GM19023 (cell line): Measurements from ENCODE around the gene COL15A1.

Experiments
- ATAC-seq: cut with Tn5 transposase; IDR thresholded peaks from one replicate; pipeline ENCODE4 v1.9.1; 2021; ENCODE audit warnings: mild to moderate bottlenecking, moderate library complexity; ENCODE audit not compliant: unreplicated experiment

COL15A1 gene

DNA sequence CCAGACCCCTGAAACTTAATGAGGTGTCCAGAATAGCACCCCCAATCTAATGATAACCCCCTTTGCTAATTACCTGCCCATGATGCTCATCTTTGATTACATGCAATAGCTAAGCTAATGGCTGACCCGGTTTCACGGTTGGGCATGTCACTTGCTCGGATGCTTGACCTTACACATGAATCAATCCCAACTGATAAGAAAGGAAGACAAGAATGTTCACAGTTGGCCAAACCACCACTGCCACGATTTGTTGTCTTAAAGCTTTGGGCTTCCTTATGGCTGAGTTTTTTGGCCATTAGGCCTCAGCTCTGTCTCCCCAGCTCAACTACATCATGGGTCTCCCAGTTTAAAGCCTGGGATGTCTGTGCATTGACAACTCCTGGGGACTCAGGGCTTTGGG, 108.1 kb downstream of the COL15A1 start:
- no peak for ATAC-seq

DNA sequence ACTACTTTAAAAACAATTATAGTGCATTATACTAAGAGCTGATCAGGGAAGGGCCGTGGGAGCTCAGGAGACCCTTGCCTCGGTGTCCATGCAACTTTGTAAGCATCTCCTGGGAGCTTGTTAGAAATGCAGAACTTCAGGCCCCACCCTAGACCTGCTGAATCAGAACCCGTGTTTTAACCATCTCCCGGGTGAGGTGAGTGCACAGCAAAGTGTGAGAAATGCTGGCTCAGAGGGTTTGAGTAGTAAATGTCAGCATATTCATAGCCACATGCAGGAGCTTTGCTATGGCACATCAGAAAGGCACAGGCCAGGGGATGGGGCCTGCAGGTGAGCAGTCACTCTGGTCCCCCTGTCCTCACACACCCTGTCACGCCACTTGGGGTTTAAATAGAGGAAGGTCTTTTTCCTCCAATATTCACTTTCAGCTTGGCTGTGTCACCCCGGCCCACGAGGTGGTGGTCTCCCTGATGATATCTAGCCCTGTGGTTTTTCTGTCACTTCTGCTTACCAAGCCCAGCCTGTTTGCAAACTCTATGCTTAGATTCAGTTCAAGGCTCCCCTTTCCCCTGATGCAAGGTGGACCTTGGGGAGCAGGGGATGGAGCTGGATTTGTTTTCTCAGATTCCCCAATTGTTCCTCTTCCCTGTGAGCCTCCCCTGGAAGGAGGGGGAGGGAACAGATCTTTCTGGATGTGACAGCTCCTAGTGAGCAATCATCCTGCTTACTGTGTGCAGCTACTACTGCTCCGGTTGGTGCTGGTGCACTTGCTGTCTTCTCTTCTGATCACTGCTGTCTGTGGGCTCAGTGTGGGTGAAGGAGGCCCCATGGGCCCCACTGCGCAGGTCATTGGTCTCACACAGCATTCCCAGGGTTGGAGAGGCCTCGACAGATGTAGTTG, 109.4 kb downstream of the COL15A1 start:
- ATAC-seq: no peak

DNA sequence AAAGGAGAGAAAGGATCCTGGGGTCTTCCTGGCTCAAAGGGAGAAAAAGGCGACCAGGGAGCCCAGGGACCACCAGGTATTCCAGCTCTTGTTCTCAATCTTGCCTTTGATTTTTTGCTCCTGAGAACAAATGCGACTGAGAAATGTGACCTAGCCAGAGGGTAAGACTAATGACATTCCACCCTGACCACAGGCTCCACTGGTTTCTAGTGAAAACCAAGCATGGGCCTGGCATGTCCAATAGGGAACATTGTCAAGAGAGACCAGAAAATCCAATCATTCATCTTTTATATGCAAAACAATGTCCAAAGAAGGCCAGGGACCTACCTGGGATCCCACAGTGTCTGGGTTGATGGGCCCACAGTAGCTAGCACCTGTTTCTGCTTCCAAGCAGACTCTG, 110.9 kb downstream of the COL15A1 start:
- ATAC-seq: no peak

DNA sequence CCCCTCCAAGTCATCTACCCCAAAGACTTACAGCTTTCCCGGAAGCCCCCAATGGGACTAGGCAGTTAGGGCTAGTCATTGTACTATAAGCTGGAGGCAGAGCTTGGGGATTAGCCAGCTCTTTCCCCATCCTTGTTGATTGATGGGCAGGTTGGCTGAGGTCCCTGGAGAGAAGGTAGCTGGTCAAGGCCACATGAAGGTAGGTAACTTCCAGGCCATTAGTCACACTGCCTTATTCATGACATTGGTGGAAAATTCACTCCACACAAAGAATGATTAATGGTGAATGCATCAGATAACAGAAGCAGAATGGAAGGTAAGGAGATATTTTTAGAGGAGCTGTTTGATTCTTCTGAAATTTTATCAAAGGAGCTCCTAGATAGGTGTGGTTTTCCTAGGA, 111.7 kb downstream of the COL15A1 start:
- ATAC-seq: no peak

DNA sequence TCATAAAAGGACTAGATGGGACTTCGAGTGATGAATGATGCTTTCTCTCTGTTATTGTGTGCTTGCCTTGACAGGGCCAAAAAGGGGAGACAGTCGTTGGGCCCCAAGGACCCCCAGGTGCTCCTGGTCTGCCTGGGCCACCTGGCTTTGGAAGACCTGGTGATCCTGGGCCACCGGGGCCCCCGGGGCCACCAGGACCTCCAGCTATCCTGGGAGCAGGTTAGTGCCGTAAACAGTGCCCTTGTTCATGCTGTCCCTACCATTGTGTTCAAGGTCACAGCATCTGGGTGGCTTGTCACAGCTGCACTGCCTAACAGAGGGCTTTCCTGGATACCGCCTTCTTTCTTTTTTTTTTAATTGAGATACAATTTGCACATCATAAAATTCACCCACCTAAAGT, 112.5 kb downstream of the COL15A1 start:
- no peak for ATAC-seq

DNA sequence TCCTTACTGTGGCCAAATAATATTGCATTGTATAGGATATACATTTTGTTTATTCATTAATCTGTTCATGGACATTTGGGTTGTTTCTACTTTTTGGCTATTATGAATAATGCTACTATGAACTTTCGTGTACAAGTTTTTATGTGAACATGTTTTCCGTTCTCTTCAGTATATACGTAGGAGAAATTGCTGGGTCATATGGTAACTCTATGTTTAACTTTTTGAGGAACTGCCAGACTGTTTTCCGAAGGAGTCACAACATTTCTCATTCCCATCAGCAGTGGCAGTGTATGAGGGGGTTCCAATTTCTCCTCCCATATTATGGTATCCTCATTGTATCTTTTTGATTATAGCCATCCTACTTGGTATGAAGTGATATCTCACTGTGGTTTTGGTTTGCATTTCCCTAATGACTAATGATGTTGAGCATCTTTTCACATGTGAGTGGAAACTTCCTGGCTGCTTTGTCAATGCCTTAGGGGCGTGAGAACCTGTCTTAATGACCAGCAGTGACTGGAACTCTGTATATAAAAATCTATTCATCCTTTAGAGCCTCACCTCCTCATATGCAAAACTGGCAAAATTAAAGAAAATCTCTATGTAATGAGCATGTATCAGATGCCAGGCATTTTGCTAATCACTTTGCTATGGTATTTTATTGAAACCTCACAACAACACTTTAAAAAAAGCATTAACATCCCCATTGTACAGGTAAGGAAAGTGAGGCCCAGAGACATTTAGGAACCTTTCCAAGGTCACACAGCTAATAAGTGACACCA, 113.4 kb downstream of the COL15A1 start:
- ATAC-seq: no peak

DNA sequence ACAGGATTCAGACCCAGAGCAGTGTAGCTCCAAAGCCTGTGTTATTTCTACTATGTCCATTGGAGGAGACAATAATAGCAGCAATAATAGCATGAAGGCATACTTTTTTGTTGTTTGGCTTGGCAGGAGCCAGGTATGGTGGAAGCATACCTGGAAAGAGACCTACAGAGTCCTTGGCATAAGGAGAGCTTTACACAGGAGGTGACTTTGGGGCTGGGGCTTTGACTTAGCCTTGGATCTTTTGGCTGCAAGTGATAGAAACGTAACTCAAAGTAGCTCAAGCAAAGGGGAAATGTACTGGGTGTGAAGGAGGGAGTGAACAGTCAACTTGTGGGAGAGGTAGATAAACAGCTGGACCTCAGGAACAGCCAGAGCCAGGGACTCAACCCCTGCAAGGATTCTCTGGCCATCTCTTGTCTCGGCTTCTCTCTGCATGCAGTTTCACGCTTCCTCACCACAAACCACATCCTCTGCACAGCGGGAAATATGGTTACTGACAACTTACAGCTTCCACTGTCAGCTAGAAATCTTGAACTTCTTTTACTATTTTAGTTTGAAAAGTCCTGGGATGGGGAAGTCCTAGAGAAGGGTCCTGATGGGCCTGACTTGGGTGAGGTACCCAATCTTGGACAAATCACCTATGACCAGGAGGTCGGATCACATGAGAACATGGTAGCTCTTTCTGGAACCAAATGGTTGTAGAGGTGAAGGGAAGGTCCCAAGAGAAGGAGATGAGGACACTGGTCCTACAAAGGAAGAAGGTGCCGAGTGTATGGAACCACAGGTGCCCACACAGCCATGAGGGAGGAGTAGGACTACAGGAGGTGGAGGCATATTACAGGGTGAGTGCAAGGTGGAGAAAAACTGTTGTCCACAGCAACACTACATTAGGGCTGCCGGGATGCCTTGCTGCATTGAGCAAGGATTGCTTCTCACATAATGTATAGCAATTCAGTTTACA, 114.2 kb downstream of the COL15A1 start:
- peak; percentile 82 for ATAC-seq

DNA sequence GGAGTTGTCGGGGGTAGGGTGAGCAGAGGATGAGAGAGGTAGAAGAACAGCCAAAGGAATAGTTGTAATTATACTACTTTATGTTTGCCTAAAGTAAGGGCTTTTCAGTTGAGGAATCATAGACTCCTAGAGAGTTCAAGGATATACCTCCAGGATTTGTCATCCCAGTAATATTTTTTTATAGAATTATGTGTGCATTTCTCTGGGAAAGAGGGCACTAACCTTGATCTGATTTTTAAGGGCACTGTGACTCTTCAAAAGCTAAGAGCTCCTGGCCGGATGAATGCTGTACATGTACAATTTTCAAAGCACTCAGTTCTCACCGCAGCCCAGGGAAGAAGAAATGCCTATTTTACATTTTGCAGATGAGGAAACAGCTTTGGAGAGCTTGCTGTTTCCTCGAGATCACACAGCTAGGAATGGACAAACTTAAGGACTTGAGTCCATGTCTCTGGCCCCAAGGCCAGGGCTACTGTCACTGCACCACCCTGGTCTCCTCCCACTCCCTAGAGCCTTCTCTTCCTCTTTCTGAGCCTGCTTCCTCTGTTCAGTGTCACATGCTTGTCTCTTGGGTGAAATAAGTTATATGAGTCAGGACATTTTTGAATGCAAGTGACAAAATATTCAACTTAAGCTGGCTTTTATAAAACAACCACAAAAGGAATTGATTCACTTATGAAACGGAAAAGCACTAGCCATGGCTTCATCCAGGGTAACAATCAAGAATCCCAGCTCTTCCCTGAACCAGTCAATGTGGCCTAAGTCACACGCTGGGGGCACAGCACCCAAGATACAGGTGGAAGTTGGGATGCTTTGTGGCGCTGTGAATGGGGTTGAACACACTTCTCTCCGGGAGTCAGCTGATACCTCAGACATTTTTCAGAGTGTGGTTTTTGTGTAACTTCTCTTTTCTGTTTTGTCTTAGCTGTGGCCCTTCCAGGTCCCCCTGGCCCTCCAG, 115.5 kb downstream of the COL15A1 start:
- peak; percentile 53 for ATAC-seq

DNA sequence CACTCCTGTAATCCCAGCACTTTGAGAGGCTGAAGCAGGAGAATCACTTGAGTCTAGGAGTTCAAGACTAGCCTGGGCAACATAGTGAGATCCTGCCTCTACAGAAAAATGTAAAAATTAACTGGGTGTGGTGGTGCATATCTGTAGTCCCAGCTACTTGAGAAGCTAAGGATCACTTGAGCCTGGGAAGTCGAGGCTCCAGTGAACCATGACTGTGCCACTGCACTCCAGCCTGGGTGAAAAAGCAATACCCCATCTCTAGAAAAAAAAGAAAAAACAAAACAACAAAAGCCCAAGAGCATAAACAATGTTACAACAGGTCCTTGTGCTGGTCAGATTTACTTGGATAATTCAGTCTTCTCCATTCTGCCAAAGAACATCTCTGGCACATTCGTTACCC, 116.9 kb downstream of the COL15A1 start:
- ATAC-seq: no peak

DNA sequence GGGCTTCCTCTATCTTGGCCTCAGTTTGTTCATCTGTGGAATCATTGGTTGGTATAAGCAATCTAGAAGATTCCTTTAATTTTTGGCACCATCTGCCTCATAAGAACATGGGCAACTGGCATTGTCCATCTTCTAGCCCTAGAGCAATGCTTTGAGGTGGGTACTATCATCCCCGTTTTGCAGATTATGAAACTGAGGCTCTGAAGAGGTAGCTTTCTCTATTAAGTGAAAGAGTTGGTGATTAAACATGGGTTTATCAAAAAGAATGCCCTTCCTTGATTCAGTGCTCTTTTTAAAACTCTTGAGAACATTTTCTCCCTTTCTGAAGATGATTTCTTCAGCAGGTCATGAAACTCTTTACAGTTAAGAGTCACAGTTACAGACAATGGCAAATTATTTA, 118.8 kb downstream of the COL15A1 start:
- ATAC-seq: no peak

DNA sequence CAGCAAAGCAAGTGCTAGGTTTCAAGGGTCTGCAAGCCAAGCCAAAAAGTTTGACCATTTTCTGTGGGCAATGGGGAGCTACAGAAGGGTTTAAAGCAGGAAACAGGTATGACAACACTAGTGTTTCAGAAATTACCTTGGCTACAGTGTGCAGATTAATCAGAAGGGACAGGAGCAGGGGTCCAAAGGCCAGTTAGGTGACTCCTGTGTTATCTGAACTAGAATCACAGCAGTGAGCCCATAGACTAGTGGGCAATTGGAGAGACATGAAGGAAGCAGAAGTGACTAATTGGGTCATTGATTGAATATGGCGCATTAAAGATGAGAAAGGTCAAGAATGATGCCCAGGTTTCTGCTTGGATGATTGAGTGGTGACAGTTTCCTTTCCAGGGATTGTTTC, 119.8 kb downstream of the COL15A1 start:
- ATAC-seq: no peak

DNA sequence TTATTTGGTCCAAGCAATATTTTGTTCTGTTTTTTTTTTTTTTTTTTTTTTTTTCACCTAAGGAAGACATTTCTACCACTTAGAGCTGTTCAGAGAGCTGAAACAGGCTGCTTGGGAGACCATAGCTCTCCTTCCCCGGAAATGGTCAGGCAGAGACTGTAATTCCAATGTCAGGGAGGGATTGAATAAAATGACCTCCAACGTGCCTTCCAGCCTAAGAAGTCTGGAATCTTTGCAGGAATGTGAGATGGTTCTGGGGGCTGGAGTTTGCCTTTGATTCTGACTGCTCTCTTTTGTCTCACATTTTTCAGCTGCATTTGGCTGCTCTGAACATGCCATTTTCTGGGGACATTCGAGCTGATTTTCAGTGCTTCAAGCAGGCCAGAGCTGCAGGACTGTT, 122.9 kb downstream of the COL15A1 start:
- no peak for ATAC-seq

DNA sequence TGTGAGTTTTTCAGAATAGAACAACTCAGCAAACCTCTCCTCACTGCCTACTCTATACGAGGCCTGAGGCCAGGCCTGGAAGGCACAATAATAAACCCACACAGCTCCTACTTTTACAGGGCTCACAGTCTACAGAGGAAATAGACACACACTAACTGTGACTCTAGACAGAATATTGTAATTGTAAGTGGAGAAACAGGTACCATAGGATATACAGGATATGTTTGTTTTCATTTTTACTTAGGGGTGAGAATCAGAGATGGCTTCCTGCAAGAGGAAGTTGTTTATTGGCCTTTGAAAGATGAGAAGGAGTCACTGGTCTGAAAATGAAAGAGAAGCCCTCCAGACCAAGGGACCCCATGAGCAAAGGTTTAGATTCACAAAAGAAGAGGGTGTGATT, 125.4 kb downstream of the COL15A1 start:
- no peak for ATAC-seq

DNA sequence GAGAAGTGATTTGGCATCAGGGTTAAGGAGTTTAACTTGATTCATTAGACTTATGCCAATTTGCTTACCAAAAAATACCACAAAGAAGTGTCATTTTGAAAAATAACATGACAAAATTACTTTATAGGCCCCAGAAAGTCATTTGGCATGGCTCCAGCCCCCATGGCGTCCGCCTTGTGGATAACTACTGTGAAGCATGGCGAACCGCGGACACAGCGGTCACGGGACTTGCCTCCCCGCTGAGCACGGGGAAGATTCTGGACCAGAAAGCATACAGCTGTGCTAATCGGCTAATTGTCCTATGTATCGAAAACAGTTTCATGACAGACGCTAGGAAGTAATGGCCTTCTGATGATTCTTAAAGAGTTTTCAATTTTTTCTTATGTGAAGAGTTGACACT, 125.8 kb downstream of the COL15A1 start:
- no peak for ATAC-seq

DNA sequence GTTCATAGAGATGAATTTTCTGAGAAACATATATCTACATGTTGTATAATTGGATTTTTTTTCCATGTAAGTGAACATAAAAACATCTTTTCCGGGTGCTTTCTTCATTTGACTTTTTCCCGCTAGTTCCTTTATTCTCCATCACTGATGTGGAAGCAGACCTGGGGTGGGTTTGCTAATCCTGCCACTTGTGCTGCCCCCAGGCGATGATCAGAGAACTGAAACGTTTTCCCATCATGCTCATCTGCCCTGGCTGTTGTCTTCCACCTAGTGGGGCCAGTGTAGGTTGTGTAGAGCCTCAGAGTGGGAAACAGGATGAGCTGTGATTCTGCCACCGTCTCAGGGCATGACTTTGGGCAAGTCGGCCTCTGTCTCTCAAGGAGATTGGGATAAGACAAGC, 127.0 kb downstream of the COL15A1 start:
- no peak for ATAC-seq

DNA sequence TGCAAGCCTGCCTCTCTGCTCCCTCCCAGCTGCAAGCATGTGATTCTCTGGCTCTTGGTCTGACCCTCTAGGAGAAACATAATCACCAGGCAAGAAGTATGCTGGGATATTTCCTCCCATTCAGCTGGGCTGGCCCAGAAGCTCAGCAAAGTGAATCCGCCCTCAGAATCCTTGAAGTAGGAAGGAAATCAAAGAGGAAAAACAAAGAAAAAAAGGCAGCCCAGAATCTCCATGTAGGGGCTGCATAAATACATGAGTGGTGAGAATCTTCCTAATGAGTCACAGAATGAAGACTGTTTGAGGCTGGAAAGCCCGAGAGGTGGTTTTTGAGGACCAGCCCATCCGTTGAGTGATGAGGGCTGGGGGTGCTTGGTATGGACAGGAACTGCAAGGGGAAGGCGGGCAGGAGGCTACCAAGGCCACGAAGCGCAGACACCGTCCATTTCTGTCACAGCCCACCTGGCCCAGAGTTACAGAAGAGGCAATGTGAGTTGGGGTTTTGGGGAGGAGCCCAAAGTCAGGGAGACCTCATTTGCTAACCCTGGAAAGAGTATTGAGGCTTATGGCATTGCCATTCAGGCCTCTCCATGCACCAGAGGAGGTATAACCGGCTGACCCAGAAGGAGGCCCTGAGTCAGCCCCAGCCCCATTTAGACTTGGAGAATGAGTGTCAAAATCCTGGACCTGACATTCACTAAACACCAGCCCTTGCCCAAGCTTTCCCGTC, 127.8 kb downstream of the COL15A1 start:
- ATAC-seq: no peak

DNA sequence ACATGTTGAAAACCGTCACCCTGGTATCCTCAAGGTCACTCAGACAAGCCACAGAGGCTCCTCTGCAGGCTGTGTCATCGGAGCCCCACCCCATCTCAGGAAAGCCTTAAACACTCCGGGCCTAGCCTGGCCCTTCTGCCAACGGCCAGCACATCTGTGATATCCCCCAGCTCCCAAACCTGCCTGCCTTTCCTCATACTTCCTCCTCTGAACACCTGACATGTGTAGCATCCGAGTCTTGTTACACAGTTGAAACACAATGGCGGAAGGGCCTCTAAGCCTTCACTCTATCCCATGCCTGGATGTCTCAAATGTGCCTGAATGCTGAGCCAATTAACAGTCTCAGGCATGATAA, 128.3 kb downstream of the COL15A1 start:
- ATAC-seq: no peak

DNA sequence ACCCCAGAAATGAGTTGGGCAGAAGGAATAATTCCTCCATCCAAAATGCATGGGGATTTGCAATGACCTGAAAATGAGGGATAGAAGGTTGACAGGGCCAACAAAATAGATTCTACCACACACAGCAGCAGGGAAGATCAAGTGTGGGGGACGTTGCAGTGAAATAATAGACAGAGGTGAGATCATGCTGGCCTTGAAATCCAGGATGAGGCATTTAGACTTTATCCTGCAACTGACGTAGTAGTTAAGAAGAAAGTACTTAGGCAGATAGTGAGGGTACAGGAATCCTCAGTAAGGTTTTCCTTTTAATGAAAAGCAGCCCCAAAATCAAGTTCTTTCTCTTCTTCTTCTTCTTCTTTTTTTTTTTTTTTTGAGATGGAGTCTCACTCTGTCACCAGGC, 129.6 kb downstream of the COL15A1 start:
- ATAC-seq: no peak
